ENCODE data around the gene ITGB2.
"Not testable (repeated sequence)": the region's sequence is repeated elsewhere in the genome, so short reads cannot be mapped to it uniquely, and the experiment has no call there.

The ITGB2 gene

DNA sequence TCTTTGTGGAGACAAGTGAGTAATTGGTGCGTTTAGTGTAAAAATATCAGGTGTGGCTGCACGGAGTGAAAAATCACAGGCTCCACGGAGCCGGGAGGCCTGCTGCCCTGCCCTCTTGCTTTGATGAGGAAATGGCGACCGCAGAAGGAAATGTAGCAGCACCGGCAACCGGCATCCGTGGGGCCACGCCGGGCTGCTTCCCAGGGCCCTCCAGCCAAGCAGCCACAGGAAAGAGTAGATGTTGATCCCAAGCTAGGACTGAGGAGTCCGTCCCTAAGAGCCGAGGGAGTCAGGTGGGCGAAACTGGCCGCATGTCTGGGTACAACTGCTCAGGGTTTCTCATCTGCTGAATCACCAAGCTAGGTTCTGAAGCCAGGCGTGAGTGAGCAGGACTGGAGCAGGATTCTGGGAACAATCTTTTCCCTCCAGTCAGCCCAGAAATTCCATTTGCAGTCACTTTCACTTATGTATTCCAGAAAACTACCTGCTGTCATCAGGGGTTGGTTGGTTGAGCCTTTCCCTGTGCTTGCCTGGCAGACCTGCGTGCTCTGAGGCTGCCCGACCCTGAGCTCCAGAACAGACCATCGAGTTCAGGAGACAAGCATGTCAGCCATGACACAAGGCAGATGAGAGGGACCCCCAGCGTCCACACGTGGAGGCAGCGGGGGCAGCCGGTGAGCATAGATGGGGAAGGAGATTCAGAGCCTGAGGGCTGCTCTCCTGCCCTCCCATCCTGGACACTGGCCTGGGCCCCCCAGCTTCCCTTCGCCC, 5.8 kb upstream of the ITGB2 start:
- no peak for DNase-seq (ENCODE audit: low read depth)

DNA sequence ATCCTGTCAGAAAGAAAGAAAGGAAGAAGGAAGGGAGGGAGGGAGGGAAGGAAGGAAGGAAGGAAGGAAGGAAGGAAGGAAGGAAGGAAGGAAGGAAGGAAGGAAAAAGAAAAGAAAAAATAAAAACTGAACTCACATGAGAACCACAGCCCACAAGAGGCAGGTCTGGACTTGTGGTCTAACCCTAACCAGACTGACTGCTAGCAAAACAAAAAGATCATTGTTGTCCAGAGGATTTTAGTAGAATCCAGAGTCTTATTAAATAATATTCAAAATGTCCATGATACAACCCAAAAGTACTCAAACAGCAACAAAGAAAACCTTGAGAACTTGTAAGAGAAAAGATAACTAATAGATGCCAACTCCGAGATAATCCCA, 4.7 kb upstream of the ITGB2 start:
- no peak for DNase-seq (ENCODE audit: low read depth)

DNA sequence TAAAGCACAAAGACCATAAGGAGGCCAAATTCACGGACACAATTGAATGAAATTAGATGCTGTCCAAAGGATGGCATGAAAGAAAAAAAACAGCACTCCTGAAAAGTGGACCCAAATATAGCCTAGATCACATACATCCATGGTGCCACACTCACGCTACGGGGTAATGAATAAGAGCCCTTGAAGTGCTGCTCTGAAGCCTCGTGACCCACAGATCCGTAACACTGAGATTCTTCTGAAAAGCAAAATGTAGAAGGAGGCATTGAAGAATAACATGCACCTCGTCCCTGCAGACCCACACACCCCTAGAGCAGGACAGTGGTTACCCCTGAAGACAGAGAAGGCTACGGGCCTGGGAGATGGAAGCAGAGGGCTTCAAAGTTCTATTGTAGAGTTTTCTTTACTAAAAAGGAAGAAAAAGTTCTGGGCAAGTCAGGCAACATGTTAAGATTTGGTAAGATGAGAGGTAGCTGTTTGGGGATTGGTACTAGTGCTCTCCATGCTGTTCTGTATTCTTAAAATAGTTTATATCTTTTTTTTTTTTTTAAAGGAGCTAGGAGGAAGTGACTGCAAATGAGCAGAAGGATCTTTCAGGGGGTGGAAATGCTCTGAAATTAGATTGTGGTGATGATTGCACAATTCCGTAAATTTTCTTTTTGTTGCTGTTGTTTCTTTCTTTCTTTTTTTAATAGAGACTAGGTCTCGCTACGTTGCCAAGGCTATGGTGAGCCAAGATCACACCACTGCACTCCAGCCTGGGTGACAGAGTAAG, 4.1 kb upstream of the ITGB2 start:
- DNase-seq (ENCODE audit: low read depth) = no peak

DNA sequence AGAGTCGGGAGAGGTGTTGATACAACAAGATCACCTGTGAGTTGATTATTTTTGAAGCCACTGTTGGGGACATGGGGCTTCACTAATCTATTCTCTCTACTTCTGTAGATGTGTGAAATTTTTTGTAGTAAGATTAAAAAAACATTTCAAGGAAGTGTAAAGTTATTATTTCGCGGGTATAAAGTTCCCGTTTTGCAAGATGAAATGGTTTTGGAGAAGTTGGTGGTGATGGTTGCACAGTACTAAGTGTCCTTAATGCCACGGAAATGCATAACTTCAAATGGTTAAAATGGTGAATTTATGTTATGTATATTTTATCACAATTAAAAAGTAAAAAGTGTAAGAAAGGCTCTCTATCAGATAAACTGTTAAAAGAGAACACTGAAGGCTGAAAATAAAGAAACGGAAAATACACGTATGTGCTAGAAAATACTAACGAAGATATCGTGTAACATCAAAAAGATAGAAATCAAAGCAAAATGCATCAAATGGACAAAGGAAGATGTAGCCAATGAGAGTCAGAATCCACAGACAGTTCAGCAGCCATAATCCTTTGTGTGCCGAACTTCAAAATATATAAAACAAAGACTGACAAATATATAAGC, 2.9 kb upstream of the ITGB2 start:
- DNase-seq (ENCODE audit: low read depth) = no peak

DNA sequence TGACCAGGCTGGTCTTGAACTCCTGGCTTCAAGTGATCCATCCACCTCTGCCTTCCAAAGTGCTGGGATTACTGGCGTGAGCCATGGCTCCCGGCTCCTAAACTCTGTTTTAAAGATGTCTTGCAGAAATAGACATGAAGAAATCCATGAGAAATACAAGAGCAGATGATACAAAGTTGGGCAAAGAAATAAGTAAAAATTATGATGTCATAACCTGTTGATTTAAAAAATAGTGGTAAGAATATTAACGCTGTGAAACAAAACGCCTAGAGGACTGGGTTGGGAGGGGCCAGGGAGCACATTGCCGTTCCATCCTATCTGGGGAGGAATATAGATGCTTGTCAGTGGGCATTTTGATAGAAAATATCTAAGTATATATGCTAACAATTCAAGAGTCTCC, 1.2 kb upstream of the ITGB2 start:
- no peak for DNase-seq (ENCODE audit: low read depth)

DNA sequence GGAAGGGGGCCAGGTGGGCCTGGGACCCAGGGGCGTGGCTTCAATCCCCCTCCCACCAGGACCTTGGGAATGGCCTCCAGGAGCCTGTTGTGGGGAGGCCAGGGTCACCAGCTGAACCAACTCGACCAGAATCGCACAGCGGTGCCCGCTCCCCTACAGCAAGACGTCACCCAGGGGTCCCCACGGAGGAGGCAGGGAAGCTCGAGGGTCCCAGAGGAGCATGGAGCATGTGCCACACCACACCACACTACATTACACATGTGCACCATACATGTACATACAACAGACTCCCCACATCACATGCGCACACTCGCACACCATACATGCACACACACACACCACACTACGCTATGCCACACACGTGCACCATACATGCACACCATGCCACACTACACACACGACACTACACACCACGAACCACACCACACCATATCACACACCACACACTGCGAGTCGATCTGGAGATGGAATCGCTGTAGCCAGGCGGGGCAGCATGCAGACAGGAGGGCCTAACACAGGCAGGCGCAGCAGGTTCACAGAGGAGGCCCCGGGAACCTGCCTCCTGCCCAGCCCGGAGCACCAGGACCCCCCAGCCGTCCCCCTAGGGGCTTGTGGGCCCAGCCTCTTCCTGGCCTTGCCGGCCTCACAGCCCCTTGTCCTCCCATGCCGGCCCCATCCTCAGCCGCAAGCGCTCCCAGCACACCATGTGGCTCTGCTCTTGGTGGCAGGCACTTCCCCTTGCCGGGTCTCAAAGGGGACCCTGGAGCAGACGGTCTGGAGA, 596 bp downstream of the ITGB2 start:
- no peak for DNase-seq (ENCODE audit: low read depth)

DNA sequence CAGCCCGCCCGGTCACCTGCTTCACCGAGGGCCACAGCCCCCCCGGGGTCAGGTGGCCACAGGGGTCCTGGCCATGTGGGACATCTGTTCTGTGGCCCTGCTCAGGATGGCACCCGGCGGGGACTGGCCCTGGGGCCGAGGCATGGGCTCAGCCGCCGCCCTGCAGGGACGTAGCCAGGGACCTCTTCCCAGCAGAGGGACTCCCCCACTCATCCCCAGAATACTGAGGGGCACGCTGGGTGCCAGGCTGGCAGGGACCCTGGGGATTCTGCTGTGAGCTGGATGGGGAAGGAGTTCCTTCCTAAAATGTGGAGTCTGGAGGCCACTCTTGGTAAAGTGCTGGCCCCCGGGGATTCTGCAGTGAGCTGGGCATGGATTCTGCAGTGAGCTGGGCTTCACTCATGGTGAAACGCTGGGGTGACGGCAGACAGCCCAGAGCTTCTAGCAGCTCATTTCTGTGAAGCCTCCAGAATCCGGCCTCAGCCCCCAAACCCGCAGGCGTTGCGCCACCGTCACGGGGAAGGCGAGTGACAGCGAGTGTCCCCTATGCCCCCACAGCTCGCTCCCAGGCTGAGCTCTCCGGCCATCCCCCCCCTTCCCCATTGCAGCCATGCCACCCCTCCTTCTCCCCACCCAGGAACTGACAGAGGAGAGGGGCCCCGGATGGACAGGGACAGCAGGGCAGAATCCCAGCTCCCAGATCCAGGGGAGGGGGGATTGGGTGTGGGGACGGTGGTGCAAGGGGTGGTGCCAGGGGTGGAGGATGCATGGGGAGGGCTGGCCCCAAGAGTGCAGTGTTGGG, 1.4 kb downstream of the ITGB2 start:
- no peak for DNase-seq (ENCODE audit: low read depth)

DNA sequence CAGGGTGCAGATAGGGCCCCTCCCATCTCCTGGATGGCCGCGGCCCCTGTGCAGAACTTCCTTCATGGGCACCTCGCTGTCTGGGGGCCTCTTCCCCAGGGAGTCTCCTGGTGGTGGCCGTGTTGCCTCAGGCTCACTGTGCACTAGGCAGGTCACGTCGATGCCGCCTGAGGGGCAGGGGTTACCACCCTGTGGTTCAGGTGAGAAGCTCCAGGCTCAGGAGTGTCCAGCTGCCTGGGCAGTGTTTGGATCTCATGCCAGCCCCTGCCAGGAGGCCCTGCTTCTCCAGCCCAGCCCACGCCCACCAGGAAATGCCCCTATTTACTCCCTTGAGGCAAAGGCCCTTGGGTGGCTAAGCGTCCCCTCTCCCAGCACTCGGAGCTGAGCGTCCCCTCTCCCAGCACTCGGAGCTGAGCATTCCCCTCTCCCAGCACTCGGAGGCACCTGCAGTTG, 2.1 kb downstream of the ITGB2 start:
- DNase-seq (ENCODE audit: low read depth) = no peak

DNA sequence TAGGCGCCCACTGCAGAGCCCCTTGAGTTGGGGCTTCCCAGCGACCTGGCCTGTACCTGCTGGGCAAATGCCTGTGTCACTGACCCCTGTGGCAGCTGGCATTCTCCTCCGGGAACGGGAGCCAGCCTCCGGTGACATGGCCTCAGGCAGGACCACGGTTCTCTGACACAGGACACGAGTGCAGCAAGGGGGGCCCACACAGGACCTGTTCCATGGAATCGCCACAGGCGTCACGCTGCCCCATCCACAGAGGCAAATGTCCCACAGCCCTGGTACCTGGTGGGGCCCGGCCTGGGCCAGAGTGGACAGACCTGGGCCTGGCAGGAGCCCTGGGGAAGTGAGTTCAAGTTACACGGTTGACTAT, 2.6 kb downstream of the ITGB2 start:
- no peak for DNase-seq (ENCODE audit: low read depth)

DNA sequence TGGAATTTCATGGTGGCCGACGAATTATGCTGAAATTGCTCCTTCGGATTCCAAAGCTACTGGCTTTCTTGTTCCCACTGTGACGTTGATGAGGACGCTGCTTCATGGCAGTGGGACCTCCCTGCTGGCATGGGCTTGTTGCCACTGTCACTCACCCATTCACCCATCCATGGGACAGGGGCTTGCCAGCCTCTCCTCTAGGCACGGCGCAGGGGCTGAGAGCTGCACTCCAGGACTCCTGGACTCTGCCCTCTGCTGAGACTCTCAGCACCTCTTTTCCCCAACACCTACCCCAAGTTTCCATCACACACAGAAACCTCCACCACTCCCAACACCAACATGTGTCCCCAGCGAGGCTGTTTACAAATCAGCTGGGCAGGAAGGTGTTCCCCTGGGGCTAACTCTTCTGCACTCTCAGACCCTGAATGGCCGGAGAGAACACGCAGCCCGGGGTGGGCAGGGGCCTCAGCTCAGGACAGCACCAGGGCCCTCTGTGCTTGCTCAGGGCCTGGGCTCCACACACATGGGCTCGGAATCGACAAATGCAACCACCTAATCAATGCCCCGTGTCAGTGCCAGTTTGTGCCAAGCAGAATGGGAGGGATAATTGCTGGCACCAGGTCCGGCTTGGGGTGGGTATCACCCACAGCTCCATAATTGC, 3.1 kb downstream of the ITGB2 start:
- DNase-seq (ENCODE audit: low read depth) = no peak

DNA sequence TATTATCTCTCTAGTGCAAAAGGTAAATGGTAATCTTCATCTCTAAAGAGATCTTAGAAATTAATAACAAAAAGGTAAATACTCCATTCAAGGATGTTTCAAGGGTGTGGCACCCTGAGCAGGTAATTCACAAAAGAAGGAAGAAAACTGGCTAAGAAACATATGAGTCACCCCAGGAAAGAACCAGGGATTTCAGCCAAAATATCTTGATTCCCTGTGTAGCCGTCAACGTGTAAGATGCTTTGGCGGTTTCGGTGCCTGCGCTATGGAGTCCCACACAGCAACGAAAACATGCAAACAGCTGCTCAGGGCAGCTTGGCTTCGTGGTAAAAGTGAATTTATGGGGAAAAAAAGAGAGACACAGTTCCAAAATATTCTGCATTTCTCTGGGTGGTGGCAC, 3.7 kb downstream of the ITGB2 start:
- DNase-seq (ENCODE audit: low read depth) = no peak

DNA sequence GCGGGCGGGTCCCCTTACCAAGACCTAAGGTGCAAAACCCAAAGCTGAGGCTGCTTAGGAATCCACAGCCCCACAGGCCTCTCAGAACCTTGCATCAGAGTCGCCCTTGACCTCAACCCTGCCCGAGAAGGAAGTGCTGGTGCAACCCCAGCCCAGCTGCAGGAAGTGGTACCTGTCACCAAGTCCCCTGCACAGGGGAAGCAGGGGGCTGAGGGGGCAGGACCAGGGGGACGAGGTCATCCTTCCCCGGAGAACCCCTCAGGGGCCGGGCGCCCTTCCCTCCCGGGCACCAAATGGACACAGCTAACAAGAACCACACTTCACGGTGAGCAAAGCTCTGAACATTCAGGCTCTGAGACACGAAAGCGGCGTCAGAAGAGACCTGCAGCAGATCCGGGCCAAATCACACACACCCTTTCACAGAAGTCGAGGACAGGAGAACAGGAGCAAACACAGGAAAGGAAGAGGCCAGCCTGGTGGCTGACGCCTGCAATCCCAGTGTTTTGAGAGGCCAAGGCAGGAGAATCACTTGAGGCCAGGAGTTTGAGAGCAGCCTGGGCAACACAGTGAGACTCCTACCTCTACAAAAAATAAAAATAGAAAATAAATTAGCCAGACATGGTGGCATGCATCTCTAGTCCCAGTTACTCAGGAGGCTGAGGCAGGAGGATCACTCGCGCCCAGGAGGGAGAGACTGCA, 6.4 kb downstream of the ITGB2 start:
- DNase-seq (ENCODE audit: low read depth) = no peak

DNA sequence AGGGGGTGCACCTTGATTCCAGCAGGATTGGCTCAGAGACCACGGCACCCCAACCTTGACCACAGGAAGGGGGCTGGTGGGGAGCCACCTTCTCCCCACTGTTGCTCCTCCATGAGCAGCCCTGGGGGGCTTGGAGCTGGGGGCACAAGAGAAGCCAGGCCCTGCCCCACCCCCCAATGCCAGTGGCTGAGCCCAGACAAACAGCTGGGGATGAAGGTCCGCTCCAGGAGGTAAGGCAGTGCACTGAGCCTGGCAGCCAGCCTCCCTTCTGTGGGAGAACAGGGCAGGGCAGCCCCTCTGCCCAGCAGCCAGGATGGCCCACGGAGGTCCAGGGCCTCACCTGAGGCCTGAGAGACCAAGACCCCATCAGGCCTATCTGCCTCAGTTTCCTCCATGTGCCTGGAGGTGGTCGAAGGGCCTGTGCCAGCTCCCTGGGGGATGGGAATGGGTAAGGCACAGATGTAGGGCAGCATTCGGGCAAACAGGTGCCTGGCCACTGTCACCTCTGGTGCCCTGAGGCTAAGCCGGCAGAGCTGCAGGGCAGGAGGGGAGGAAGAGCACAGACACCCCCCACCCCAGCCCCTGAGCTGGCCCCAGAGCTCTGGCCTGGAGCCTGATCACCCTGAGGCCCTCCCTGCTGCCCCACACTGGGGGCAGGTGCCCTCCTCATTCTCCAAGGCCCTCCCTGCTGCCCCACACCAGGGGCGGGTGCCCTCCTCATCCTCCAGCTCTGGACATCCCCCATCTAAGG, 7.1 kb downstream of the ITGB2 start:
- DNase-seq (ENCODE audit: low read depth) = no peak

DNA sequence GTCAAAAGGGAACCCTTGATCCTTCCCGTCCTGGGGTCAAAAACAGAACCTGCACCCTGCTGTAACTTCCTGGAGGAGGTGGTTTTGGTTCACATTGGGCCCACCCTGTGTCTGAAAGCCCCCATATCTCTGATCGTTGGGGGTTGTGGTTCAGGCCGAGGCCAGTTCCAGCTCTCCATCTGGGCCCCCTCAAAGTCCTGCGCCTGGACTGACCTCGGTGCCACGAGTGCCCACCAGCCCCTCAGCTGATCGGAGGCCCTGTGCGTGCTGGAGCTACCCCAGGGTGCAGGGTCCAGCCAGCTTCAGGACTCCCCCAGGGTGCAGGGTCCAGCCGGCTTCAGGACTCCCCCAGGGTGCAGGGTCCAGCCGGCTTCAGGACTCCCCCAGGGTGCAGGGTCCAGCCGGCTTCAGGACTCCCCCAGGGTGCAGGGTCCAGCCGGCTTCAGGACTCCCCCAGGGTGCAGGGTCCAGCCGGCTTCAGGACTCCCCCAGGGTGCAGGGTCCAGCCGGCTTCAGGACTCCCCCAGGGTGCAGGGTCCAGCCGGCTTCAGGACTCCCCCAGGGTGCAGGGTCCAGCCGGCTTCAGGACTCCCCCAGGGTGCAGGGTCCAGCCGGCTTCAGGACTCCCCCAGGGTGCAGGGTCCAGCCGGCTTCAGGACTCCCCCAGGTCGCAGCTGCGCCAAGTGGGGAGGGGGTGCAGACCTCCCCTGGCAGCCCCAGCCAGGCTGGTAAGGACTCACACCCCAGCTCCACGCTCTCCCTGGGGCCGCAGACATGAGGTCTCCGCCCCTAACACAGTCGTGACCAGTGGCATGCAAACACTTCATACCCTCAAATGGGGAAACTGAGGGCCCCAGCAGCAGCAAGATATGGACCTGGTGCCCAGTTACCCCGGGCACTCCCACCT, 7.9 kb downstream of the ITGB2 start:
- DNase-seq (ENCODE audit: low read depth) = not testable (repeated sequence)

DNA sequence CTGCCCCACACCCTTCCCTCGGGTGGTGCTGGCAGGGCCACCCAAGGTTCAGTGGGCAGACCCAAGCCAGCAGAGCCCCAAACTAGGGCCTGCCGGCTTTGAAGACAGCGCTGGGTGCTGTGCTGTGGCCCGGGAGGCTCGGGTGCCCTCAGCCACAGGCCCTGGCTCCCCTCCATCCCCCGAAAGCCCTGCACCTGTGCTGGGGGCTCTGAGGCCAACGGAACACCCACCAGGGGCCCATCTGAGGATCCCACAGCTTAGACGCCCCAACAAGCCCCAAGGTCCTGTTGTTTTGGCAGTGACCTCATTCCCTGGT, 8.6 kb downstream of the ITGB2 start:
- no peak for DNase-seq (ENCODE audit: low read depth)

DNA sequence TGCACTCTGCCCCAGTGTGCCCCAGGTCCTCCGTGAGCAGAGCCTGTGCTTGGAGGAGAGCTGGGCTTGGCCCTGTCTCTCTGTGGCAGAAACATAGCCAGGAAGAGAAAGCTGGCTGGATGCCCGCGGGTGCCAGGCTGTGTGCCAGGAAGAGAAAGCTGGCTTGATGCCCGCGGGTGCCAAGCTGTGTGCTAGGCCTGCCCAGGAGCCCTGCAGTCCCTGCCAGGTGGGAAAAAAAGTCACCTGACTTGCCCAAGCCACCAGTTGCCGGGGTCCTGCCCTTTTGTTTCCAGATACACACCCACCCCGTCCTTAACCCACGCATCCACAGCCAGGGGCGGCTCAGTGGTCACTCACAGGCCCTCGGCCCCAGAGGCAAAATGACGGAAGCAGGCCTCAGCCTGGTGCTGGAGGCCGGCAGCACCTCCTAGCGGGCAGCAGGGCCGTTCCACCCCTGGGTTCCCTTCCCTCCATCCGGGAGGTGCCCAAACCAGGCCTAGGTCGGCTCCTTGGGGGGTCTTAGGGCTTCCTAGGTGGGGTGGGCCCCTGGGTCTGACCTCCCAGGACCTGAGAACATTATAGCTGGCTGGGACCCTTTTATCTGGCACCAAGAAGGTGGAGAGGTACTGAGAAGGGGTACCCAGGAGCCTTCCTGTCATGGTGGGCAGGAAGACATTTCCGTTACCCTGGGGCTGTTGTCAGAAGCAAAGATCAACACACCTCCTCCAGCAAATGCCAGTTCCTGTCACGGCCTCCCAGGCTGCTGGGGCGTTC, 9.1 kb downstream of the ITGB2 start:
- DNase-seq (ENCODE audit: low read depth) = no peak

DNA sequence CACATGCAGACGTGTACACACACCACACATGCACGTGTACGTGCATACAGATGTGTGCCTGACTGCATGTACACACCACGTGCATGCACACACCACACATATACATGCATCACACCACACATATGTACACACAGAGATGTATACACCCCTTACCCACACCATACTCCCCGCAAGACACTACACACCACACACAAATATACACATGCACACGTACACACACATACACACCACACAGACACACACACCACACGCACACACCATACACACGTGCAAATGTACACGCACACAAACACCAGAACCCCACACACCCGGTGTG, 9.7 kb downstream of the ITGB2 start:
- no peak for DNase-seq (ENCODE audit: low read depth)
